ENCODE data around the gene METTL2B.
"Not testable (repeated sequence)": the region's sequence is repeated elsewhere in the genome, so short reads cannot be mapped to it uniquely, and the experiment has no call there.

The METTL2B gene

DNA sequence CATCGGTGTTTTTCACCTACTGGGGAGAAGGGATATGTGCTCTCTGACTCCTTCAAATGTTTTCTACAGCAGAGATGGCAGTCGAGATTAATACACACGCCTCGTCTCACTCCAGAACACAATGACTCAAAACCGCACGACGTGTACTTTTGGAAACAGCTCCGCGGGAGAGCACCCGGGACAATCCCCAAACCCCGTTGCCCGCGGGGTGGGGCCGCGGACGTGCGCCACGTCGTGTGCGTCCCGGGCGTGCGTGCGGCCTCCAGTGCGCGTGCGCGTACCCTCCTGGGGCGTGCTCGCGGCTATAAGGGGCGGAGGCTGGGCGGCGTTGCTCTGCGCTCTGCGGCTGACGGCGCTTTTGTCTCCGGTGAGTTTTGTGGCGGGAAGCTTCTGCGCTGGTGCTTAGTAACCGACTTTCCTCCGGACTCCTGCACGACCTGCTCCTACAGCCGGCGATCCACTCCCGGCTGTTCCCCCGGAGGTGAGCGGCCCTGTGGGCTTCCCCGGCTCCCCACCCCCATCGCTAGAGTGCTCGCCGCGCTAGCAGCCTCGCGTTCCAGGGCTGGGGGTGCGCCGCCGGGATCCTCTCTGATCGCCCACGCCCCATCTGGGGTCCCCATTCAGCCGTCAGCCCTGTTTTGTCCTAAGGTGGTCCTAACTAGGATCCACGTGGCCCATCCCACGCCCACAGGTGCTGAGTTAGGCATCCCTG lies 20.8 kb upstream of the METTL2B start, which contains the start of gene HILPDA:
TSS of gene HILPDA (plus strand) at position 336 of the 712 bp plus-strand sequence. CDS start 1,391 bp downstream, outside the sequence.
- DNase-seq, result peak; percentile 95

DNA sequence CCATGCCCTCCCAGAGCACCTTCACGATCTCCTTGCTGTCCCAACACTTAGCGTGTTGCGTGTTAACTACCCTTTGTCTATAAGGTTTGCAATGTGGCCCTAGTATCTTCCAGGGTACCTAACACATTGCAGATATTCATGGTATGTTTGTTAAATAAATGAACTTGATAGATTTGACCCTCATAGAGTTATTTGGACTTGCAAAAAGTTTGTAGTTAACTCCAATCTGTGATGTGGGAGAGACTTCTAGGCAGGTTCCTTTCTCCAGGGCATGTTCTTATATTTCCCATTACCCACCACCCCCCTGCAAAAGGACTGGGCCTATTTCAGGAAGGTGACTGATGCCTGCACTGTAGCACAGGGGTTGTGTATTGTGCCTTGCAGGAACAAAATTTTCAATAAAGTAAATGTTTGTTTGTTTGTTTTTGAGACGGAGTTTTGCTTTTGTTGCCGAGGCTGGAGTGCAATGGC lies 20.3 kb upstream of the METTL2B start:
- no peak for DNase-seq

GRCh38 chr7:128457385-128457784 lies 19.2 kb upstream of the METTL2B start:
- DNase-seq, result not testable (repeated sequence)

GRCh38 chr7:128458956-128459355 lies 17.6 kb upstream of the METTL2B start:
- DNase-seq, result no peak

DNA sequence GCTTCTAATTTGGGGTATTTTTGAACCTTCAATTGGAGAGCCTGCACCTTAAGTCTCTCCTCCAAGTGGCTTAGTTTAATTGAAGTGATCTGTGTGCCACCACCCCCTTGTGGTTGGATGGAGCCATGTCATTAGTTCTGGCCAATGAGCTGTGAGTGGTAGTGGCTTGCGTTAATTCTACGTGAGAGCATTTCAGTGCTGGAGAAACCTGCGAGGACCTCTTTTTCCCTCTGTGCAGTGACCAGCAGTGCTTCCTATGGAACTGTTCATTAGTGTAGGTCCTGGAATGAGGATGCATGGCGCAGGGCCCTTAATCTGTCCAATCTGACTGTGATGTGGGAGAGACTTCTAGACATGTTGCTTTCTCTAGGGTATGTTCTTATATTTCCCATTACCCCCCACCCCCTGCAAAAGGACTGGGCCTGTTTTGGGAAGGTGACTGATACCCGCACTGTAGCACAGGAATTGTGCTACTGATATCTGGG lies 17.1 kb upstream of the METTL2B start:
- peak; percentile 85 for DNase-seq

DNA sequence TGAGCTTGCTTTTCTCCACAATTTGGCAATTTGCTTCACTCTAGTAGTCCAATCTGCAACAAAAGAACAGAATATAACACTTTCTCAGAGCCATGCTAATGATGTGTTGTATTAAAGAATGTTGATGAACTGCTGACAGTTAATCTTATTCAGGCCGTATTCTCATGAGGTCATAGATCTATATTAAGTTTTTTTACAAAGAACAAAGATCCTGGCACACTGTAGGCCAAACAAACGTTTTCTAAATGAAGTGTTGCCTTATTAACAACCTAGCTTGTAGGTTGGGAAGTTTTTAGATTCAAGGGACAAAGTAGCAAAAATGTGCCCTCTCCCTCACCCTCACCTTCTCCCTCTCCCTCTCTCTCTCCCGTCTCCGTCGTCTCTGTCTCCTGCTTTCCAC lies 14.1 kb upstream of the METTL2B start:
- DNase-seq, result no peak

DNA sequence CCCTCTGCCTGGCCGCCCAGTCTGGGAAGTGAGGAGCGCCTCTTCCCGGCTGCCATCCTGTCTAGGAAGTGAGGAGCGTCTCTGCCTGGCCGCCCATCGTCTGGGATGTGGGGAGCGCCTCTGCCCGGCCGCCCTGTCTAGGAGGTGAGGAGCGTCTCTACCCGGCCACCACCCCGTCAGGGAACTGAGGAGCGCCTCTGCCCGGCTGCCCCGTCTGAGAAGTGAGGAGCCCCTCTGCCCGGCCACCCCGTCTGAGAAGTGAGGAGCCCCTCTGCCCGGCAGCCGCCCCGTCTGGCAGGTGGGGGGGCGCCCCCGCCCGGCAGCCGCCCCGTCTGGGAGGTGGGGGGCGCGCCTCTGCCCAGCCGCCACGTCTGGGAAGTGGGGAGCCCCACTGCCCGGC lies 13.2 kb upstream of the METTL2B start:
- DNase-seq, result not testable (repeated sequence)

- DNase-seq, result not testable (repeated sequence)
These were observed 12.6 kb upstream of the METTL2B start for GRCh38 chr7:128463933-128464332.

DNA sequence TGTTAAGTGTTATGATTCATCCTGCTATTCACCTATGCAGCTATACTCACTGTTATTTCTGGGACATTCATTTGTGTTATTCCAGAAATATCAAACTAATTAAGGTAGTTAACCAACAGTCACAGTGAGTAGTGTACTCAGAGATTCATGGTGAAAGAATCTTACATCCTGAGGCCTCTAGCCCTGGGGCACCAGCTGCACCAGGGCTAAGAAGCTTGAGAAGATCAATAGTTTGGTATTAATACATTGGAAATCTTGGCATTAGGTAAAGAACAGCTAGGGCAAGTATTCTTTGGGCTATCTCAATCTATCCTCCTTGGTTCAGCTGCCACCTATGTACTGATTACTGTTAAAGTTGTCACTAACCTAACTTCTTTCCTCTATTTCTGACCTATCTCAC lies 9.7 kb upstream of the METTL2B start:
- DNase-seq, result not testable (repeated sequence)

DNA sequence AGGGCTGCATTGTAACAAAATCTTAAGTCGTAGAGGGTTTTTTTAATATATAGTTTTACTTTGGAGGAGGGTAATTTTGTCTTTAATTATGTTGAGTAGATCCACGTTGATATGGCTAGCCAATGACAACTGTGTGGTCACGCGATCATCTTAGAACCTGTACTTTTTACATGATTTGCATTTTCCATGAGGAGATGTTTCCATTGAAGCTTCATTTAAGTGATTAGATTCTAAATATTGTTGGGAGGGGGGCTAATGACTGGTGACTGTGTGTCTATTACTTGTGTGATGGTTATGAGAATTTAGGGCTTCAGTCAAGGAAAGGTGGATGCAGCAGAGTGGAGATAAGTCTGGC lies 765 bp downstream of the METTL2B start:
- not testable (repeated sequence) for DNase-seq

DNA sequence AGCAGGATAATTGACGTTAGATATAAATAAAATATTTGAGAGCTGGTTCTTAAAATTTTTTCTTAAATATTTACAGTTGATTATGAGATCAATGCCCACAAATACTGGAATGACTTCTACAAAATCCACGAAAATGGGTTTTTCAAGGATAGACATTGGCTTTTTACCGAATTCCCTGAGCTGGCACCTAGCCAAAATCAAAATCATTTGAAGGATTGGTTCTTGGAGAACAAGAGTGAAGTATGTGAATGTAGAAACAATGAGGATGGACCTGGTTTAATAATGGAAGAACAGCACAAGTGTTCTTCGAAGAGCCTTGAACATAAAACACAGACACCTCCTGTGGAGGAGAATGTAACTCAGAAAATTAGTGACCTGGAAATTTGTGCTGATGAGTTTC lies 2.5 kb downstream of the METTL2B start:
- not testable (repeated sequence) for DNase-seq

DNA sequence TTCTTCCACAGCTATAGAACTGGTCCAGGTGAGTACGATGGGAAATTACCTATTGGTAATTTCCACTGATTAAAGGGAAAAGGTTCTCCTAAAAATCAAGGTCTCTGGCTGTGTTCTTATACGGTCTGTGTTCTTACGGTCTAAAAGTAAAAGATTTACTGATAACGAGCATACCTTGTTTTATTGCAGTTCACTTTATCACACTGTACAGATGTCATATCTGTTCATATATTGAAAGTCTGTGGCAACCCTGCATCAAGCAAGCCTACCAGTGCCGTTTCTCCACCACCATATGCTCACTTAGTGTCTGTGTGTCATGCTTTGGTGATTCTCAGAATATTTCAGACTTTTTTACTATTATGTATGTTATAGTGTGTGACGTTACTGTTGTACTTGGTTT lies 11.6 kb downstream of the METTL2B start:
- not testable (repeated sequence) for DNase-seq

- DNase-seq, result no peak
These were observed 20.9 kb downstream of the METTL2B start for GRCh38 chr7:128497405-128497804.

DNA sequence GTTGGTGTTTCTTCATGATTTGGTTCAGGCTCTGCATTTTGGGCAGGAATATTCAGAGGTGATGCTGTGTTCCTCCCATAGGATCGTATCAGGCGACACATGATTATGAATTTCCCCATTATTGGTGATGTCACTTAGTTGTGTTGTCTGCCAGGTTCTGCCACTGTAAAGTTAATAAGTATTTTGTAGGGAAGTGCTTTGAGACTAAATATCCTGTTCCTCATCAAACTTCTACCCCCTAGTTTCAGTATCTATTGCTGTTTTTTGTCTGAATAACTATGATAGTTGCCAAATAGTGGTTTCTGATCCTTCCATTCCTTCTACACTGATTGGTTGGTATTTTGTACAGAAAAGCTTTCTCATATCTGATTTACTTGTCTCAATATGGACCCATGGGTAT lies 28.9 kb downstream of the METTL2B start:
- DNase-seq, result not testable (repeated sequence)

- peak; percentile 52 for DNase-seq
These were observed 30.3 kb downstream of the METTL2B start for GRCh38 chr7:128506819-128507218.

- DNase-seq, result not testable (repeated sequence)
These were observed 30.9 kb downstream of the METTL2B start for GRCh38 chr7:128507321-128507993.

DNA sequence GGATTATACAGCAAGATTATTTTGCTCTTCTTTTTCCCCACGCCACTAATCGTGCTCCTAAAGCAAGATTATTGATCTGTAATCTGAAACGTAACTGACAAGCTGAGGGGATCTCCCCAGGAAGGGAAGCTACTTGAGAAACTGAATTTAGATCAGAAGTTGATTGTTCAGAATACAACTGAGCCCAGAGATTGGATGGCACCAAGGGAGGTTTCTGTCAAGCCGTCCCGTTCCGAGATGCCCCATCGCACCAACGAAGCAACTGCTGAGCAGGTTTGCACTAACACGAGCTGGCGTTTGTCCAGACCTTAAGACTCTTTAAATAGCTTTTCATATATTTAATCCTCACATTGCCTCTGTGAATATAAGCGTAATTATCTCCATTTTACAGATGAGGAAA lies 35.1 kb downstream of the METTL2B start:
- DNase-seq, result not testable (repeated sequence)

- not testable (repeated sequence) for DNase-seq
These were observed 38.7 kb downstream of the METTL2B start for GRCh38 chr7:128515232-128515631.

GRCh38 chr7:128517023-128517422 lies 40.5 kb downstream of the METTL2B start:
- not testable (repeated sequence) for DNase-seq

- peak; percentile 85 for DNase-seq
These were observed 46.8 kb downstream of the METTL2B start for GRCh38 chr7:128523226-128523931.

GRCh38 chr7:128523932-128524524 lies 47.5 kb downstream of the METTL2B start:
- DNase-seq, result not testable (repeated sequence)

- DNase-seq, result not testable (repeated sequence)
These were observed 49.0 kb downstream of the METTL2B start for GRCh38 chr7:128525584-128525983.

DNA sequence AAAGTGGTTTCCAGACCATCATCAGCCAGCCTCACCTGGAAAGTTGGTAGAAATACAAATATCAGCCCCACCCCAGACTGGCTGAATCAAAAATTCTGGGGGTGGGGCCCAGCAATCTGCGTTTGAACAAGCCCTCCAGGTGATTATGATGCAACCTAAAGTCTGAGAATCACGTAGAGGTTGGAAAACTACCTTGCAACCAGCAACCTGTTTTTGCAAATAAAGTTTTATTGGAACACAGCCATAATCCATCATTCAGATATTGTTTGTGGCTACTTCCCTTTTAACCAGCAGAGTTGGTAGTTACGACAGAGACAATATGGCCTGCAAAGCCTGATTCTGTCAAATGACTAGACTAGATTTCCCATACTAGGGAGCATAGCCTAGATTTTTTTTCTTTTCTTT lies 49.5 kb downstream of the METTL2B start:
- not testable (repeated sequence) for DNase-seq

Measured in CD4-positive, alpha-beta T cell treated with Interleukin-10 for 1 hour (primary cell).